ENCODE results near the gene CCNT1. TPM values are rescaled to one million over a fixed set of nuclear protein-coding genes. Genes with fewer than 3 reads are reported as not detected.

The CCNT1 gene
- total and polyA plus RNA-seq, 2 of the 13 experiments (the other 11 are each of a cell fraction or from before 2014, with no cell fraction given): 18.0 to 28.2 TPM

- TF ChIP-seq GPBP1L1 (CRISPR knock-in tag; IDR thresholded peaks at IDR 0.05) (no peak), ARID3A (IDR thresholded peaks at IDR 0.05; ENCODE audit: low read depth, low read length) (no peak), ZSCAN12 (CRISPR knock-in tag; IDR thresholded peaks at IDR 0.05) (no peak), TCF12 (IDR thresholded peaks at IDR 0.05) (no peak), TCF12 (CRISPR knock-in tag; IDR thresholded peaks at IDR 0.05) (0 out of 2 replicates have a peak, but pooled peaks have one; percentile 9), ZNF761 (CRISPR knock-in tag; conservative IDR thresholded peaks at IDR 0.05) (peak; percentile 96), ZGPAT (CRISPR knock-in tag; IDR thresholded peaks at IDR 0.05) (peak; percentile 87), MTF2 (CRISPR knock-in tag; IDR thresholded peaks at IDR 0.05; ENCODE audit: borderline replicate concordance) (peak; percentile 90; the same call in 1 of the 2 replicates), SRSF4 (IDR thresholded peaks at IDR 0.05; ENCODE audit: low read depth, low read length, poor library complexity, severe bottlenecking) (no peak), AGO2 (optimal IDR thresholded peaks at IDR 0.05; ENCODE audit: low read depth, low read length) (peak; percentile 91), KLF11 (CRISPR knock-in tag; IDR thresholded peaks at IDR 0.05) (peak; percentile 90), MIER3 (CRISPR knock-in tag; IDR thresholded peaks at IDR 0.05; ENCODE audit: borderline replicate concordance) (no peak), LBX2 (CRISPR knock-in tag; IDR thresholded peaks at IDR 0.05; ENCODE audit: borderline replicate concordance) (no peak), GATAD2A (CRISPR knock-in tag; IDR thresholded peaks at IDR 0.05) (peak; percentile 38; the same call in 1 of the 2 replicates), ZNF30 (CRISPR knock-in tag; IDR thresholded peaks at IDR 0.05) (0 out of 2 replicates have a peak, but pooled peaks have one; percentile 54), SP2 (CRISPR knock-in tag; IDR thresholded peaks at IDR 0.05) (peak; percentile 94), FOXK1 (CRISPR knock-in tag; IDR thresholded peaks at IDR 0.05; ENCODE audit: borderline replicate concordance, low read depth) (0 out of 2 replicates have a peak, but pooled peaks have one; percentile 54), ATM (IDR thresholded peaks at IDR 0.05; ENCODE audit: borderline replicate concordance) (no peak), SRSF1 (optimal IDR thresholded peaks at IDR 0.05; ENCODE audit: low read depth, low read length) (peak; percentile 66), TRIM24 (CRISPR knock-in tag; IDR thresholded peaks at IDR 0.05) (0 out of 2 replicates have a peak, but pooled peaks have one; percentile 18), ZNF605 (CRISPR knock-in tag; IDR thresholded peaks at IDR 0.05) (peak; percentile 93), CREB1 (IDR thresholded peaks at IDR 0.05) (peak; percentile 72), CREB1 (CRISPR knock-in tag; IDR thresholded peaks at IDR 0.05) (peak; percentile 74), CREB3 (CRISPR knock-in tag; IDR thresholded peaks at IDR 0.05) (no peak), ZNF564 (CRISPR knock-in tag; IDR thresholded peaks at IDR 0.05) (no peak), SMYD3 (CRISPR knock-in tag; IDR thresholded peaks at IDR 0.05) (peak; percentile 83; the same call in 1 of the 2 replicates)
Observed at GRCh38 chr12:48681710-48682532, 34.6 kb downstream of the CCNT1 start, which contains the start of gene KANSL2 (continued).
